Measurements from ENCODE around the gene GRN.
A peak's percentile ranks its signal among the peaks of the same experiment; 100 is the strongest.

The GRN gene

GRCh38 chr17:44344939-44345453 lies at the start of gene GRN:
TSS of gene GRN (plus strand) at chr17:44345302. CDS start at chr17:44349165, 3,863 bp downstream.
- DNase-seq (ENCODE audit: low read depth): peak; percentile 98

- no peak for DNase-seq (ENCODE audit: low read depth)
These were observed 47.1 kb upstream of the GRN start for GRCh38 chr17:44297975-44298374.

GRCh38 chr17:44304651-44305050 lies 40.5 kb upstream of the GRN start:
- no peak for DNase-seq (ENCODE audit: low read depth)

- DNase-seq (ENCODE audit: low read depth): peak; percentile 22
These were observed 37.5 kb upstream of the GRN start for GRCh38 chr17:44307387-44308186.

- peak; percentile 59 for DNase-seq (ENCODE audit: low read depth)
These were observed 36.7 kb upstream of the GRN start, which contains the start of gene RUNDC3A for GRCh38 chr17:44308320-44308818. TSS of gene RUNDC3A (plus strand) at chr17:44308601. CDS start at chr17:44308833, 232 bp downstream.

GRCh38 chr17:44308865-44309264 lies 36.2 kb upstream of the GRN start:
- DNase-seq (ENCODE audit: low read depth): no peak

GRCh38 chr17:44309472-44309871 lies 35.6 kb upstream of the GRN start:
- DNase-seq (ENCODE audit: low read depth): no peak

- no peak for DNase-seq (ENCODE audit: low read depth)
These were observed 34.9 kb upstream of the GRN start for GRCh38 chr17:44310188-44310587.

GRCh38 chr17:44310609-44311376 lies 34.3 kb upstream of the GRN start:
- no peak for DNase-seq (ENCODE audit: low read depth)

- no peak for DNase-seq (ENCODE audit: low read depth)
These were observed 33.4 kb upstream of the GRN start for GRCh38 chr17:44311562-44312181.

GRCh38 chr17:44312396-44313104 lies 32.6 kb upstream of the GRN start:
- no peak for DNase-seq (ENCODE audit: low read depth)

GRCh38 chr17:44314031-44314430 lies 31.1 kb upstream of the GRN start:
- DNase-seq (ENCODE audit: low read depth): no peak

GRCh38 chr17:44314524-44314868 lies 30.6 kb upstream of the GRN start:
- DNase-seq (ENCODE audit: low read depth): no peak

- no peak for DNase-seq (ENCODE audit: low read depth)
These were observed 30.0 kb upstream of the GRN start for GRCh38 chr17:44314869-44315661.

- DNase-seq (ENCODE audit: low read depth): no peak
These were observed 29.1 kb upstream of the GRN start for GRCh38 chr17:44315760-44316731.

GRCh38 chr17:44317545-44317944 lies 27.6 kb upstream of the GRN start:
- no peak for DNase-seq (ENCODE audit: low read depth)

- no peak for DNase-seq (ENCODE audit: low read depth)
These were observed 26.8 kb upstream of the GRN start for GRCh38 chr17:44318077-44318892.

GRCh38 chr17:44320066-44320465 lies 25.0 kb upstream of the GRN start:
- no peak for DNase-seq (ENCODE audit: low read depth)
